Mesenchymal stem cell (in vitro differentiated cells and primary cell): Measurements from ENCODE around the gene GLRA3.

ENCODE experiments used
- DNase-seq: peaks from one replicate; pipeline ENCODE4 v3.0.0-alpha.2; 2013
- H2AFZ ChIP-seq: one replicate; pipeline ENCODE4 v1.6.1; 2013; ENCODE audit warnings: low read depth, mild to moderate bottlenecking, control low read depth, inconsistent platforms, low read length, moderate library complexity
- H2AK5ac ChIP-seq: 2 replicates; pipeline ENCODE4 v1.6.1; 2013; ENCODE audit warnings: low read length, moderate library complexity, mild to moderate bottlenecking, inconsistent platforms; ENCODE audit not compliant: severe bottlenecking
- H2BK120ac ChIP-seq: one replicate; pipeline ENCODE4 v1.6.1; 2013; ENCODE audit warnings: low read depth, mild to moderate bottlenecking, inconsistent platforms, low read length, moderate library complexity
- H2BK12ac ChIP-seq, 2 experiments: one replicate each; pipeline ENCODE4 v1.6.1; 2013; ENCODE audit warnings: inconsistent platforms in 2 of 2, low read length in 2 of 2, mild to moderate bottlenecking in 2 of 2, moderate library complexity in 2 of 2, control low read depth in 1 of 2
- H2BK15ac ChIP-seq: one replicate; pipeline ENCODE4 v1.6.1; 2013; ENCODE audit warnings: mild to moderate bottlenecking, low read depth, inconsistent platforms; ENCODE audit not compliant: poor library complexity, severe bottlenecking
- H2BK5ac ChIP-seq: 2 replicates; pipeline ENCODE4 v1.6.1; 2013; ENCODE audit warnings: low read depth, mild to moderate bottlenecking, low read length, control low read depth, inconsistent platforms; ENCODE audit not compliant: poor library complexity, severe bottlenecking
- H3K14ac ChIP-seq, 2 experiments: one replicate each; pipeline ENCODE4 v1.6.1; 2013; ENCODE audit warnings: inconsistent platforms in 2 of 2, low read length in 2 of 2, control low read depth in 1 of 2, mild to moderate bottlenecking in 1 of 2, moderate library complexity in 1 of 2
- H3K18ac ChIP-seq, 2 experiments: one replicate each; pipeline ENCODE4 v1.6.1; 2013; ENCODE audit warnings: inconsistent platforms in 2 of 2, low read length in 2 of 2, control low read depth in 1 of 2, low read depth in 1 of 2, mild to moderate bottlenecking in 1 of 2
- H3K23ac ChIP-seq, 2 experiments: one replicate each; pipeline ENCODE4 v1.6.1; 2013; ENCODE audit warnings: inconsistent platforms in 2 of 2, low read length in 2 of 2, mild to moderate bottlenecking in 2 of 2, moderate library complexity in 2 of 2, control low read depth in 1 of 2
- H3K27ac ChIP-seq: 2 replicates; pipeline ENCODE4 v1.5.1; 2013; ENCODE audit warnings: mild to moderate bottlenecking, moderate library complexity, low read length, control low read depth, inconsistent platforms; ENCODE audit not compliant: poor library complexity, severe bottlenecking
- H3K27me3 ChIP-seq, 2 experiments: 2 replicates each; pipeline versions ENCODE4 v1.6.1 to v1.7.0; 2013; ENCODE audit warnings: low read length in 2 of 2, mild to moderate bottlenecking in 2 of 2, moderate library complexity in 2 of 2, control low read depth in 1 of 2, inconsistent platforms in 1 of 2; ENCODE audit not compliant: control insufficient read depth in 1 of 2, insufficient read depth in 1 of 2
- H3K36me3 ChIP-seq, 2 experiments: 2 replicates each; pipeline versions ENCODE4 v1.6.1 to v1.7.0; 2013; ENCODE audit warnings: low read length in 2 of 2, control low read depth in 1 of 2, inconsistent platforms in 1 of 2, low read depth in 1 of 2, mild to moderate bottlenecking in 1 of 2; ENCODE audit not compliant: insufficient read depth in 2 of 2, control insufficient read depth in 1 of 2
- H3K4ac ChIP-seq, 2 experiments: one replicate each; pipeline ENCODE4 v1.6.1; 2013; ENCODE audit warnings: inconsistent platforms in 2 of 2, low read length in 2 of 2, mild to moderate bottlenecking in 2 of 2, moderate library complexity in 2 of 2, control low read depth in 1 of 2, low read depth in 1 of 2
- H3K4me1 ChIP-seq: 2 replicates; pipeline ENCODE4 v1.6.1; 2013; ENCODE audit warnings: low read depth, low read length, control low read depth; ENCODE audit not compliant: control insufficient read depth, insufficient read depth
- H3K4me2 ChIP-seq: 2 replicates; pipeline ENCODE4 v1.6.1; 2013; ENCODE audit warnings: low read length, mild to moderate bottlenecking, inconsistent platforms; ENCODE audit not compliant: poor library complexity, severe bottlenecking
- H3K4me3 ChIP-seq, 2 experiments: 2 replicates each; pipeline versions ENCODE4 v1.5.1 to v1.7.0; 2013; ENCODE audit warnings: low read length in 2 of 2, mild to moderate bottlenecking in 2 of 2, control low read depth in 1 of 2, low read depth in 1 of 2; ENCODE audit not compliant: insufficient read depth in 1 of 2
- H3K79me1 ChIP-seq: replicated peaks from 2 replicates; pipeline ENCODE4 v1.6.1; 2013; ENCODE audit warnings: mild to moderate bottlenecking, control low read depth, low read length, inconsistent platforms; ENCODE audit not compliant: poor library complexity, severe bottlenecking
- H3K9ac ChIP-seq: 2 replicates; pipeline ENCODE4 v1.7.0; 2013; ENCODE audit warnings: mild to moderate bottlenecking, low read length, moderate library complexity
- H3K9me3 ChIP-seq: 2 replicates; pipeline ENCODE4 v1.7.0; 2013; ENCODE audit warnings: mild to moderate bottlenecking, low read length; ENCODE audit not compliant: control insufficient read depth
- H4K8ac ChIP-seq: one replicate; pipeline ENCODE4 v1.6.1; 2013; ENCODE audit warnings: inconsistent platforms, mild to moderate bottlenecking, low read length, moderate library complexity
- H4K91ac ChIP-seq: one replicate; pipeline ENCODE4 v1.6.1; 2013; ENCODE audit warnings: mild to moderate bottlenecking, low read length, inconsistent platforms
- WGBS: methylation state at CpG from one replicate; pipeline ENCODE4 v1.1.7; 2013; ENCODE audit warnings: mixed read lengths; 5-methylcytosine and 5-hydroxymethylcytosine counted together

GLRA3 gene

GRCh38 chr4:174808119-174808518 lies 20.9 kb downstream of the GLRA3 start:
- Histone ChIP-seq H3K4me3 (no peak overlapping the region), H3K4me2 (no peak overlapping the region), H3K36me3 (no peaks in the 10 kb centered on the region), H2BK5ac (no peak overlapping the region), H2BK120ac (no peak overlapping the region), H3K9me3 (no peaks in the 10 kb centered on the region), H3K23ac (no peak overlapping the region), H3K14ac (no peak overlapping the region), H2AK5ac (no peak overlapping the region), H3K9ac (no peak overlapping the region), H4K91ac (no peak overlapping the region), H2BK12ac (no peak overlapping the region), H3K18ac (no peak overlapping the region), H3K27ac (no peak overlapping the region), H3K79me1 (no peaks in the 10 kb centered on the region), H2BK15ac (no peak overlapping the region), H3K4ac (no peak overlapping the region), H4K8ac (no peak overlapping the region), H3K27me3 (no peaks in the 10 kb centered on the region), H2AFZ (no peak overlapping the region), H3K4me1 (no peaks in the 10 kb centered on the region)
- no peak for DNase-seq
- 88% methylated on average over 2 of the region's 2 CpGs for WGBS

DNA sequence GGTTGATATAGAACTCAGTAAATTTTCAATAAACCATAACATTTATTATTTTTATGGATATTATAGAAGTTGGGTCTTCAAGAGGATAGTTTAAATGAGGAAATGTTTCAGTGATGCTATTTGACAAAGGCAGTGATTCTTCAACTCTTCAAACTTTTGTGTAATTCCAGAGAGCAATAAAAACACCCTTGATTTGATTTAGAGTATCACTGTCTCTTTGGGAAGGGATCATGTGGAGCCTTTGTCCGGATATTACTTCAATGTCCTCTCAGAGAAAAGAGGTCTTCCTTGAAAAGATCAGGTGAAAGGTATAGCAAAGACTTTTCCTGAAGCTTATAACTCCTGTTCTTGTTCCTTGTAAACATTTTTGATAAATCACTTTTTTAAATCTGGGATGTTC lies 23.3 kb downstream of the GLRA3 start:
- Histone ChIP-seq H2AK5ac (no peak overlapping the region), H3K9ac (no peak overlapping the region), H2AFZ (no peak overlapping the region), H3K4me1 (no peaks in the 10 kb centered on the region), H3K4me3 (no peak overlapping the region), H3K27me3 (no peaks in the 10 kb centered on the region), H3K9me3 (peaks cover 10% of the 10 kb centered on the region), H3K18ac (no peak overlapping the region), H2BK5ac (no peak overlapping the region), H3K14ac (no peak overlapping the region), H4K8ac (no peak overlapping the region), H2BK120ac (no peak overlapping the region), H2BK15ac (no peak overlapping the region), H3K36me3 (no peaks in the 10 kb centered on the region), H2BK12ac (no peak overlapping the region), H4K91ac (no peak overlapping the region), H3K4ac (no peak overlapping the region), H3K23ac (no peak overlapping the region), H3K4me2 (no peak overlapping the region), H3K27ac (no peak overlapping the region), H3K79me1 (no peaks in the 10 kb centered on the region)
- 78% methylated on average over 1 of the region's 1 CpG for WGBS
- no peak for DNase-seq

- Histone ChIP-seq H3K4me3 (no peak overlapping the region), H3K23ac (no peak overlapping the region), H3K79me1 (no peaks in the 10 kb centered on the region), H3K9me3 (no peaks in the 10 kb centered on the region), H3K4me1 (no peaks in the 10 kb centered on the region), H2AK5ac (no peak overlapping the region), H3K36me3 (no peaks in the 10 kb centered on the region), H3K27ac (no peak overlapping the region), H3K27me3 (no peaks in the 10 kb centered on the region), H3K9ac (no peak overlapping the region), H3K18ac (no peak overlapping the region), H2BK5ac (no peak overlapping the region), H2AFZ (no peak overlapping the region), H2BK12ac (no peak overlapping the region), H4K8ac (no peak overlapping the region), H2BK15ac (no peak overlapping the region), H3K4me2 (no peak overlapping the region), H2BK120ac (no peak overlapping the region), H3K4ac (no peak overlapping the region), H3K14ac (no peak overlapping the region), H4K91ac (no peak overlapping the region)
- no peak for DNase-seq
- WGBS: no CpG with 5 or more reads among the region's 3 CpGs
Observed at GRCh38 chr4:174794543-174795094, 34.4 kb downstream of the GLRA3 start.

GRCh38 chr4:174789657-174790056 lies 39.4 kb downstream of the GLRA3 start:
- no peaks in the 10 kb centered on the region for H3K79me1 ChIP-seq
- no peak overlapping the region for H2AFZ ChIP-seq
- H3K14ac ChIP-seq: no peak overlapping the region
- no peak overlapping the region for H2BK120ac ChIP-seq
- H2BK15ac ChIP-seq: no peak overlapping the region
- H3K18ac ChIP-seq: no peak overlapping the region
- no peak overlapping the region for H2BK12ac ChIP-seq
- no peak for DNase-seq
- H3K4me1 ChIP-seq: no peaks in the 10 kb centered on the region
- no peak overlapping the region for H3K4me3 ChIP-seq
- H3K36me3 ChIP-seq: no peaks in the 10 kb centered on the region
- no peak overlapping the region for H3K9ac ChIP-seq
- no peak overlapping the region for H3K4me2 ChIP-seq
- H3K23ac ChIP-seq: no peak overlapping the region
- H3K4ac ChIP-seq: no peak overlapping the region
- no peak overlapping the region for H4K91ac ChIP-seq
- no peak overlapping the region for H3K27ac ChIP-seq
- H2AK5ac ChIP-seq: no peak overlapping the region
- H2BK5ac ChIP-seq: no peak overlapping the region
- no peak overlapping the region for H4K8ac ChIP-seq
- H3K9me3 ChIP-seq: no peaks in the 10 kb centered on the region
- no peaks in the 10 kb centered on the region for H3K27me3 ChIP-seq
